WI38 (cell line): ENCODE results near the gene EPHA5.

ENCODE experiments used
- H3K4me3 ChIP-seq: 2 replicates; pipeline ENCODE4 v1.5.1; 2011; ENCODE audit warnings: low read depth, mild to moderate bottlenecking, control low read depth, low read length
- TF ChIP-seq, protein P1 (sequence below): IDR thresholded peaks from 2 replicates; pipeline ENCODE4 v1.5.1; 2012; ENCODE audit warnings: low read depth, mild to moderate bottlenecking, control low read depth, low read length

Gene EPHA5

GRCh38 chr4:65552057-65552456 is 118.2 kb downstream of the EPHA5 start:
- no peak overlapping the region for H3K4me3 ChIP-seq
- TF ChIP-seq, protein P1, sequence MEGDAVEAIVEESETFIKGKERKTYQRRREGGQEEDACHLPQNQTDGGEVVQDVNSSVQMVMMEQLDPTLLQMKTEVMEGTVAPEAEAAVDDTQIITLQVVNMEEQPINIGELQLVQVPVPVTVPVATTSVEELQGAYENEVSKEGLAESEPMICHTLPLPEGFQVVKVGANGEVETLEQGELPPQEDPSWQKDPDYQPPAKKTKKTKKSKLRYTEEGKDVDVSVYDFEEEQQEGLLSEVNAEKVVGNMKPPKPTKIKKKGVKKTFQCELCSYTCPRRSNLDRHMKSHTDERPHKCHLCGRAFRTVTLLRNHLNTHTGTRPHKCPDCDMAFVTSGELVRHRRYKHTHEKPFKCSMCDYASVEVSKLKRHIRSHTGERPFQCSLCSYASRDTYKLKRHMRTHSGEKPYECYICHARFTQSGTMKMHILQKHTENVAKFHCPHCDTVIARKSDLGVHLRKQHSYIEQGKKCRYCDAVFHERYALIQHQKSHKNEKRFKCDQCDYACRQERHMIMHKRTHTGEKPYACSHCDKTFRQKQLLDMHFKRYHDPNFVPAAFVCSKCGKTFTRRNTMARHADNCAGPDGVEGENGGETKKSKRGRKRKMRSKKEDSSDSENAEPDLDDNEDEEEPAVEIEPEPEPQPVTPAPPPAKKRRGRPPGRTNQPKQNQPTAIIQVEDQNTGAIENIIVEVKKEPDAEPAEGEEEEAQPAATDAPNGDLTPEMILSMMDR = no peak

DNA sequence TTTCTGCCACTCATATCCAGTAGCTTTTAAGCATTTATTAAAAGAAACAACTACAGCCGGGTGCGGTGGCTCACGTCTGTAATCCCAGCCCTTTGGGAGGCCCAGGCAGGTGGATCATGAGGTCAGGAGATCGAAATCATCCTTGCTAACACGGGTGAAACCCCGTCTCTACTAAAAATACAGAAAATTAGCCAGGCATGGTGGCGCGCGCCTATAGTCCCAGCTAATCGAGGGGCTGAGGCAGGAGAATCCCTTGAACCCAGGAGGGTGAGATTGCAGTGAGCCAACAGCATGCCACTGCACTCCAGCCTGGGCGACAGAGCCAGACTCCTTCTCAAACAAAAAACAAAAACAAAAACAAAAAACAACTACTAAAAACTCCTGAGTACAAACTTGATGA is 119.8 kb downstream of the EPHA5 start:
- no peak overlapping the region for H3K4me3 ChIP-seq
- TF ChIP-seq, protein P1 = no peak

DNA sequence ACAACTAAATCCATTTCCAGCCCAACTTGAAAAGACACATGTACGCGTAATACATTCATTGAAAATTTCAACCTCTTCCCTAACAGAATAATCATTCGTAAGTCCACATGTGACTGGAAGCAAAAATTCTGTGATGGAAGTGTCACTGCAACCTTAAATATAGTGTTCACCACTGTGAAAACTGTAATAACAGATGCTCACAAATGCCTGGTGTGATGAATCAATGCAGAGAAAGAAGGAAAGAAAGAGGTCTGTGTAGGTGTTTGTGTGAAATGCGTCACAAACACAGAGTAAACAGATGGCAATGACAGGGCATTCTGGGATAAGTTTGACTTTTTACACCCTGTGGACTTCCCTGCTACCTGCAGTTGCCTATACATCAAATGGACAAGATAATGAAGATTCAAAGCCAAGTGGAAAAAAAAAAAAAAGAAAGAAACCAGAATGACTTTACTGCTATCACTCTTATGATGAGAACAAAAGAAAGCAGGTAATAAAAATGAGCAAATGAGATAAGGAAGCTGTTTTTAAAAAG is 123.3 kb downstream of the EPHA5 start:
- H3K4me3 ChIP-seq = no peak overlapping the region
- TF ChIP-seq, protein P1 = no peak

DNA sequence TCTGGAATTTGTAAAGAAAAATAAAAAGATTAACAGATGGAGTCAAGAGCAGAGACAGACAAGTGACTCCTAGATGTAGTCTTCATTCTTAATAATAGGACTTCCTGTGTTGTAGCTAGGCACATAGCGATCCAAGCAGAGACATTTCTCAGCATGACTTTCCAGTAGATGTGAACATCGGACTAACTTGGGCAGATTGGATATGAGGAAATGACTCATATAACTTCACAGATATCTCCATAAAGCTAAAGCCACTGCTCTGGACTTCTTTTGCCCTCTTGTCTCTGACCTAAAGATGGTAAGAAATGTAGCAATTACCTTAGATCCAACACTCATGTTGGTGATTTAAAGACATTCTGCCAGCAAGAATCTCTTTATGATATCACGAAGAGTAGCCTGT is 131.7 kb downstream of the EPHA5 start:
- TF ChIP-seq, protein P1 = no peak
- no peak overlapping the region for H3K4me3 ChIP-seq

DNA sequence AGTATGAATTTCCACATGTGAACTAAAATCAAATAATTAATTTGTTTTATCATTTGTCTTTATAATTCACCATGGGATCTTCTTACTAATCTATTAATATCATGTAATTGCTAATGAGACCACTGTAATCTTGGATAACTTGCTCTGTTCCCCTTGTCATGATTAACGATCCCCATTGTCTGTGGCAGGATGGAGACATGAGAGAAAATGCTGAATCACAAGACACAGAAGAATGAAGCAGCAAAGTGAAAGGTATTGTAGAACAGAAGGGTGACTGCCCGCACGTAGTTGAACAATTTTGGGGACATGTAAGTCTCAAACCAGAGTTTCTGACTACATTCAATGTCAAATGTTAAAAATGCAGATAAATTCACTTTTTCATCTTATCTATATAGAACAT is 135.2 kb downstream of the EPHA5 start:
- H3K4me3 ChIP-seq = no peak overlapping the region
- TF ChIP-seq, protein P1 = no peak

- no peak overlapping the region for H3K4me3 ChIP-seq
- TF ChIP-seq, protein P1 = no peak
Observed at GRCh38 chr4:65521666-65522065, 148.6 kb downstream of the EPHA5 start.

DNA sequence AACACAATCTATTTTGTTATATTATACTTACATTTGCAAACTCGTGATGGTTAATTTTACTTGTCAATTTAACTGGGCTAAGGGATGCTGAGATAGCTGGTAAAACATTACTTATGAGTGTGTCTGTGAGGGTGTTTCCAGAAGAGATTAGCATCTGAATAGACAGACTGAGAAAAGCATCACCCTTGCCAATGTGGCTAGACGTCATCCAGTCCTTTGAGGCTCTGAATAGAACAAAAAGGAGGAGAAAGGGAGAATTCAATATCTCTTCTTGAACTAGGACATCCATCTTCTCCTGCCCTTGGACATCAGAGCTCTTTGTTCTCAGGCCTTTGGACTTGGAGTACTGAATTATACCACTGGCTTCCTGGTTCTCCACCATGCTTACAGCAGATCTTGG is 154.6 kb downstream of the EPHA5 start:
- no peak overlapping the region for H3K4me3 ChIP-seq
- TF ChIP-seq, protein P1 = no peak
